NCI-H187 (cell line): Measurements from ENCODE around the gene RAF1.
A peak's percentile ranks its signal among the peaks of the same experiment; 100 is the strongest.
"Not testable (repeated sequence)": the region's sequence is repeated elsewhere in the genome, so short reads cannot be mapped to it uniquely, and the experiment has no call there.

Experiments used
- DNase-seq, 2 experiments: peaks; one replicate each; lab custom pipeline; 2025; lab: John Stamatoyannopoulos, UW

RAF1 gene

GRCh38 chr3:12663936-12664908 lies at the start of gene RAF1:
Gene RAF1 (minus strand): TSS chr3:12664117. CDS start chr3:12618721, 45,396 bp downstream.
- peak; percentile 85 to 87 for DNase-seq

- no peak for DNase-seq
These were observed 46.1 kb upstream of the RAF1 start for GRCh38 chr3:12710062-12710461.

- DNase-seq: no peak
These were observed 45.4 kb upstream of the RAF1 start for GRCh38 chr3:12709334-12709733.

- DNase-seq: no peak
These were observed 44.8 kb upstream of the RAF1 start for GRCh38 chr3:12708584-12709192.

- peak in 1 of 2 experiments; percentile 38 for DNase-seq
These were observed 43.5 kb upstream of the RAF1 start for GRCh38 chr3:12707449-12707848.

GRCh38 chr3:12706504-12707253 lies 42.8 kb upstream of the RAF1 start:
- no peak for DNase-seq

- no peak for DNase-seq
These were observed 42.1 kb upstream of the RAF1 start for GRCh38 chr3:12705981-12706380.

- DNase-seq: no peak
These were observed 41.5 kb upstream of the RAF1 start for GRCh38 chr3:12705374-12705926.

GRCh38 chr3:12702501-12702900 lies 38.6 kb upstream of the RAF1 start:
- no peak for DNase-seq

- DNase-seq: not testable (repeated sequence)
These were observed 37.7 kb upstream of the RAF1 start for GRCh38 chr3:12701601-12702000.

GRCh38 chr3:12700800-12701199 lies 36.9 kb upstream of the RAF1 start:
- DNase-seq: no peak

- no peak for DNase-seq
These were observed 32.0 kb upstream of the RAF1 start for GRCh38 chr3:12695916-12696315.

- DNase-seq: no peak
These were observed 31.2 kb upstream of the RAF1 start for GRCh38 chr3:12695112-12695511.

GRCh38 chr3:12692444-12692843 lies 28.5 kb upstream of the RAF1 start:
- DNase-seq: no peak

- no peak for DNase-seq
These were observed 26.2 kb upstream of the RAF1 start for GRCh38 chr3:12689997-12690711.

- no peak for DNase-seq
These were observed 24.0 kb upstream of the RAF1 start for GRCh38 chr3:12687948-12688347.

- no peak for DNase-seq
These were observed 22.2 kb upstream of the RAF1 start for GRCh38 chr3:12686096-12686495.

- DNase-seq: no peak
These were observed 18.1 kb upstream of the RAF1 start for GRCh38 chr3:12681943-12682390.

- no peak for DNase-seq
These were observed 17.4 kb upstream of the RAF1 start for GRCh38 chr3:12681089-12681942.

GRCh38 chr3:12679468-12679867 lies 15.6 kb upstream of the RAF1 start:
- no peak for DNase-seq
